ENCODE measurements around the gene DPPA3.
A peak's percentile ranks its signal among the peaks of the same experiment; 100 is the strongest.
"Not testable (repeated sequence)": the region's sequence is repeated elsewhere in the genome, so short reads cannot be mapped to it uniquely, and the experiment has no call there.

The DPPA3 gene

GRCh38 chr12:7711133-7711532 lies at the start of gene DPPA3:
Gene DPPA3 (plus strand): TSS chr12:7711433. CDS start chr12:7711571, 138 bp downstream.
- DNase-seq, result no peak

GRCh38 chr12:7661741-7662140 lies 49.5 kb upstream of the DPPA3 start:
- DNase-seq, result no peak

- DNase-seq, result no peak
These were observed 44.6 kb upstream of the DPPA3 start for GRCh38 chr12:7666595-7666994.

GRCh38 chr12:7667125-7667524 lies 44.1 kb upstream of the DPPA3 start:
- no peak for DNase-seq

- no peak for DNase-seq
These were observed 43.1 kb upstream of the DPPA3 start for GRCh38 chr12:7668171-7668570.

- not testable (repeated sequence) for DNase-seq
These were observed 35.8 kb upstream of the DPPA3 start for GRCh38 chr12:7675455-7675854.

GRCh38 chr12:7677432-7677888 lies 33.8 kb upstream of the DPPA3 start:
- DNase-seq, result peak; percentile 12

GRCh38 chr12:7678744-7679143 lies 32.5 kb upstream of the DPPA3 start:
- no peak for DNase-seq

- DNase-seq, result no peak
These were observed 31.8 kb upstream of the DPPA3 start for GRCh38 chr12:7679251-7680045.

GRCh38 chr12:7681535-7681934 lies 29.7 kb upstream of the DPPA3 start:
- DNase-seq, result no peak

- no peak for DNase-seq
These were observed 17.4 kb upstream of the DPPA3 start for GRCh38 chr12:7693793-7694192.

- DNase-seq, result no peak
These were observed 16.5 kb upstream of the DPPA3 start for GRCh38 chr12:7694556-7695236.

- no peak for DNase-seq
These were observed 16.0 kb upstream of the DPPA3 start for GRCh38 chr12:7695237-7695560.

GRCh38 chr12:7695566-7696197 lies 15.6 kb upstream of the DPPA3 start, which contains the start of gene GDF3:
Gene GDF3 (minus strand): TSS chr12:7695775. CDS start chr12:7695728, 47 bp downstream.
- no peak for DNase-seq

GRCh38 chr12:7705846-7706245 lies 5.4 kb upstream of the DPPA3 start:
- no peak for DNase-seq

- no peak for DNase-seq
These were observed 1.1 kb upstream of the DPPA3 start for GRCh38 chr12:7709969-7710675.

- DNase-seq, result no peak
These were observed 1.7 kb downstream of the DPPA3 start for GRCh38 chr12:7712841-7713442.

GRCh38 chr12:7716381-7716780 lies 5.1 kb downstream of the DPPA3 start:
- DNase-seq, result no peak

GRCh38 chr12:7719946-7720730 lies 8.9 kb downstream of the DPPA3 start:
- no peak for DNase-seq

GRCh38 chr12:7723926-7724325 lies 12.7 kb downstream of the DPPA3 start:
- no peak for DNase-seq

- DNase-seq, result no peak
These were observed 18.5 kb downstream of the DPPA3 start for GRCh38 chr12:7729746-7730145.

- not testable (repeated sequence) for DNase-seq
These were observed 19.8 kb downstream of the DPPA3 start for GRCh38 chr12:7730984-7731383.
